IMR-90 (cell line): ENCODE results near the gene KIAA0513. TPM values are rescaled to one million over a fixed set of nuclear protein-coding genes. Genes with fewer than 3 reads are reported as not detected.

ENCODE experiments used
- ATAC-seq: fragments of 200-7000 bp; cut with Tn5 transposase; 2 replicates; pipeline ENCODE4 v1.9.1; 2020; ENCODE audit warnings: low read depth, mild to moderate bottlenecking, moderate library complexity
- BruUV-seq: library from RNA; stranded (reverse); fragments of 400-500 nt; replicated peaks from 2 replicates; lab custom pipeline; 2021; lab: Mats Ljungman, UMichigan
- CTCF ChIA-PET: fragments of 300-600 bp; formaldehyde crosslinking; extraction: SDS; loops from one replicate; lab custom pipeline; 2021; ENCODE audit warnings: antibody characterized with exemption; lab: Yijun Ruan, JAX
- POLR2A ChIA-PET: fragments of 300-600 bp; sonication (Branson Sonifier 250); formaldehyde crosslinking; loops from one replicate; lab custom pipeline; 2022; ENCODE audit warnings: antibody characterized with exemption; ENCODE audit not compliant: unreplicated experiment; lab: Charles Lee
- DNase-seq: peaks from one replicate; pipeline ENCODE4 v3.0.0; 2013
- H2AFZ ChIP-seq: replicated peaks from 2 replicates; pipeline ENCODE3; 2013; ENCODE audit warnings: low read length, mild to moderate bottlenecking; ENCODE audit not compliant: poor library complexity
- H2AK5ac ChIP-seq: 2 replicates; pipeline ENCODE4 v1.6.1; 2013; ENCODE audit warnings: low read depth, low read length, inconsistent platforms
- H2AK9ac ChIP-seq: replicated peaks from 2 replicates; pipeline ENCODE3; 2013; ENCODE audit warnings: mild to moderate bottlenecking, low read depth, low read length, moderate library complexity; ENCODE audit not compliant: poor library complexity
- H2BK120ac ChIP-seq: 2 replicates; pipeline ENCODE4 v1.6.1; 2013; ENCODE audit warnings: low read depth, low read length, inconsistent platforms
- H2BK15ac ChIP-seq: 3 replicates; pipeline ENCODE4 v1.6.1; 2013; ENCODE audit warnings: low read depth, low read length, inconsistent platforms
- H2BK20ac ChIP-seq: 2 replicates; pipeline ENCODE4 v1.6.1; 2013; ENCODE audit warnings: low read depth, mild to moderate bottlenecking, inconsistent platforms, low read length, moderate library complexity
- H2BK5ac ChIP-seq: 2 replicates; pipeline ENCODE4 v1.6.1; 2013; ENCODE audit warnings: mild to moderate bottlenecking, low read depth, low read length, inconsistent platforms; ENCODE audit not compliant: poor library complexity, severe bottlenecking
- H3K14ac ChIP-seq: replicated peaks from 2 replicates; pipeline ENCODE4 v1.6.1; 2013; ENCODE audit warnings: low read depth, low read length, inconsistent platforms
- H3K18ac ChIP-seq: 2 replicates; pipeline ENCODE4 v1.6.1; 2013; ENCODE audit warnings: low read depth, low read length, control low read depth
- H3K23ac ChIP-seq: 2 replicates; pipeline ENCODE4 v1.6.1; 2013; ENCODE audit warnings: low read depth, low read length, inconsistent platforms
- H3K27ac ChIP-seq: 2 replicates; pipeline ENCODE4 v1.5.1; 2013; ENCODE audit warnings: mild to moderate bottlenecking, control low read depth, low read length; ENCODE audit not compliant: insufficient read depth
- H3K27me3 ChIP-seq: 2 replicates; pipeline ENCODE4 v1.6.1; 2013; ENCODE audit warnings: low read length; ENCODE audit not compliant: control insufficient read depth, insufficient read depth
- H3K36me3 ChIP-seq: 2 replicates; pipeline ENCODE4 v1.6.1; 2013; ENCODE audit warnings: low read length, mixed read lengths; ENCODE audit not compliant: control insufficient read depth, insufficient read depth
- H3K4ac ChIP-seq: 2 replicates; pipeline ENCODE4 v1.6.1; 2013; ENCODE audit warnings: low read depth, low read length, inconsistent platforms
- H3K4me1 ChIP-seq: 2 replicates; pipeline ENCODE4 v1.6.1; 2013; ENCODE audit warnings: low read length, mixed read lengths; ENCODE audit not compliant: control insufficient read depth, insufficient read depth
- H3K4me2 ChIP-seq: 2 replicates; pipeline ENCODE4 v1.6.1; 2013; ENCODE audit warnings: low read depth, mild to moderate bottlenecking, control low read depth, low read length, moderate library complexity
- H3K4me3 ChIP-seq: 2 replicates; pipeline ENCODE4 v1.5.1; 2013; ENCODE audit warnings: low read depth, mild to moderate bottlenecking, control low read depth, low read length, moderate library complexity; ENCODE audit not compliant: insufficient read depth
- H3K56ac ChIP-seq: 2 replicates; pipeline ENCODE4 v1.6.1; 2013; ENCODE audit warnings: low read length, inconsistent platforms; ENCODE audit not compliant: insufficient read depth; ENCODE audit errors: extremely low read depth
- H3K79me1 ChIP-seq, 2 experiments: 2 replicates each; pipeline ENCODE4 v1.6.1; 2013; ENCODE audit warnings: low read length in 2 of 2, inconsistent platforms in 1 of 2, low read depth in 1 of 2
- H3K9ac ChIP-seq: 2 replicates; pipeline ENCODE4 v1.6.1; 2013; ENCODE audit warnings: low read depth, low read length, control low read depth
- H3K9me1 ChIP-seq: 2 replicates; pipeline ENCODE4 v1.6.1; 2013; ENCODE audit warnings: low read length, inconsistent platforms; ENCODE audit not compliant: insufficient read depth
- H3K9me3 ChIP-seq: 2 replicates; pipeline ENCODE4 v1.6.1; 2013; ENCODE audit warnings: low read length; ENCODE audit not compliant: control insufficient read depth, insufficient read depth
- H4K20me1 ChIP-seq: 2 replicates; pipeline ENCODE4 v1.6.1; 2013; ENCODE audit warnings: low read length, inconsistent platforms; ENCODE audit not compliant: insufficient read depth
- H4K5ac ChIP-seq: 2 replicates; pipeline ENCODE4 v1.6.1; 2013; ENCODE audit warnings: mild to moderate bottlenecking, low read depth, low read length, control low read depth
- H4K8ac ChIP-seq, 2 experiments: 2 replicates each; pipeline ENCODE4 v1.6.1; 2013; ENCODE audit warnings: low read depth in 2 of 2, low read length in 2 of 2, control low read depth in 1 of 2, inconsistent platforms in 1 of 2
- H4K91ac ChIP-seq: 2 replicates; pipeline ENCODE4 v1.6.1; 2013; ENCODE audit warnings: low read depth, low read length, inconsistent platforms; ENCODE audit not compliant: insufficient read depth
- BHLHE40 ChIP-seq: fragments of 150-350 bp; IDR thresholded peaks from 2 replicates; pipeline ENCODE4 v1.6.1; 2016; ENCODE audit warnings: mild to moderate bottlenecking, low read depth, low read length
- CEBPB ChIP-seq: IDR thresholded peaks from 2 replicates; pipeline ENCODE4 v1.6.1; 2012; ENCODE audit warnings: low read depth, low read length, improper control_type of control experiment
- CHD1 ChIP-seq: IDR thresholded peaks from 2 replicates; pipeline ENCODE4 v1.6.1; 2012; ENCODE audit warnings: low read depth, low read length, improper control_type of control experiment
- FOS ChIP-seq: fragments of 150-350 bp; IDR thresholded peaks from 2 replicates; pipeline ENCODE4 v1.6.1; 2016; ENCODE audit warnings: low read depth, low read length
- MAFK ChIP-seq: IDR thresholded peaks from 2 replicates; pipeline ENCODE4 v1.6.1; 2012; ENCODE audit warnings: low read depth, low read length, improper control_type of control experiment
- MAZ ChIP-seq: IDR thresholded peaks from 2 replicates; pipeline ENCODE4 v1.6.1; 2012; ENCODE audit warnings: low read depth, mild to moderate bottlenecking, low read length, improper control_type of control experiment, moderate library complexity, borderline replicate concordance
- MXI1 ChIP-seq: IDR thresholded peaks from 2 replicates; pipeline ENCODE4 v1.6.1; 2012; ENCODE audit warnings: low read depth, mild to moderate bottlenecking, low read length, moderate library complexity, borderline replicate concordance
- NFE2L2 ChIP-seq: fragments of 150-350 bp; IDR thresholded peaks from 2 replicates; pipeline ENCODE4 v1.6.1; 2016; ENCODE audit warnings: low read depth, mild to moderate bottlenecking, low read length
- POLR2A ChIP-seq: IDR thresholded peaks from 2 replicates; pipeline ENCODE4 v1.6.1; 2012; ENCODE audit warnings: mild to moderate bottlenecking, low read depth, low read length
- RAD21 ChIP-seq: IDR thresholded peaks from 2 replicates; pipeline ENCODE4 v1.6.1; 2012; ENCODE audit warnings: low read length, improper control_type of control experiment
- RCOR1 ChIP-seq: IDR thresholded peaks from 2 replicates; pipeline ENCODE4 v1.6.1; 2012; ENCODE audit warnings: mild to moderate bottlenecking, low read length, improper control_type of control experiment; ENCODE audit not compliant: insufficient replicate concordance
- RFX5 ChIP-seq: IDR thresholded peaks from 2 replicates; pipeline ENCODE4 v1.8.0; 2012; ENCODE audit warnings: low read depth, mild to moderate bottlenecking, low read length, moderate library complexity
- SMC3 ChIP-seq: fragments of 150-350 bp; IDR thresholded peaks from 2 replicates; pipeline ENCODE4 v1.6.1; 2016; ENCODE audit warnings: low read depth, mild to moderate bottlenecking, antibody characterized with exemption, low read length, moderate library complexity
- USF2 ChIP-seq: fragments of 150-350 bp; IDR thresholded peaks from 2 replicates; pipeline ENCODE4 v1.6.1; 2017; ENCODE audit warnings: mild to moderate bottlenecking, antibody characterized with exemption, low read length, low read depth
- WGBS, 2 experiments: methylation state at CpG; one replicate each; pipeline versions ENCODE4 v1.1.5 to v1.1.7; 2013; ENCODE audit warnings: missing lambda C conversion rate in 2 of 2; ENCODE audit not compliant: insufficient read length in 1 of 2; ENCODE audit errors: extremely low coverage in 2 of 2; 5-methylcytosine and 5-hydroxymethylcytosine counted together
- dilution Hi-C: fragments of 300-500 bp; cut with HindIII; formaldehyde crosslinking; loops from one replicate; pipeline ENCODE4 v1.14.3; 2018; ENCODE audit warnings: low sequenced_read_pairs; ENCODE audit not compliant: unreplicated experiment
- in situ Hi-C: fragments of 300-500 bp; cut with MboI; formaldehyde crosslinking; loops from 3 replicates; pipeline ENCODE4 v1.14.3; 2019; ENCODE audit warnings: low sequenced_read_pairs, inconsistent platforms, mixed read lengths
- intact Hi-C: fragments of 100-400 bp; cut with micrococcal nuclease; formaldehyde crosslinking; loops from 2 replicates; pipeline ENCODE4 v1.10.0; 2022
- polyA plus RNA-seq, 3 experiments: library from polyadenylated mRNA; depleted of rRNA; stranded (reverse); fragments of >200 nt; gene quantifications; 2 replicates each; pipeline ENCODE4 v1.2.3, GENCODE V29; 2012; ENCODE audit warnings: low replicate concordance in 1 of 3
- total RNA-seq: library from RNA; depleted of rRNA; stranded (reverse); fragments of >200 nt; gene quantifications from 2 replicates; pipeline ENCODE4 v1.2.3, GENCODE V29; 2012
- TF ChIP-seq, protein P1 (sequence below): conservative IDR thresholded peaks from 2 replicates; pipeline ENCODE4 v1.5.1; 2012; ENCODE audit warnings: mild to moderate bottlenecking, low read depth, low read length, improper control_type of control experiment

KIAA0513 gene
- total and polyA plus RNA-seq, 2 of the 4 experiments (the other 2 are of a cell fraction), result 9.5 TPM

GRCh38 chr16:85114909-85115567 is 87.4 kb downstream of the KIAA0513 start:
- H3K4me2 ChIP-seq, result 0 out of 2 replicates have a peak overlapping the region, but pooled peaks have one; percentile 9
- peak overlapping the region; percentile 3; the same call in 1 of the 2 replicates for H4K5ac ChIP-seq
- TF ChIP-seq USF2 (0 out of 2 replicates have a peak, but pooled peaks have one; percentile 28), POLR2A (peak; percentile 51; the same call in 1 of the 2 replicates), MXI1 (no peak), MAFK (no peak), FOS (no peak), CHD1 (peak; percentile 80; the same call in 1 of the 2 replicates), RCOR1 (no peak), NFE2L2 (no peak), CEBPB (no peak), BHLHE40 (peak; percentile 32; the same call in 1 of the 2 replicates), RAD21 (peak; percentile 99), RFX5 (no peak), MAZ (peak; percentile 63; the same call in 1 of the 2 replicates), SMC3 (peak; percentile 93)
- TF ChIP-seq, protein P1, sequence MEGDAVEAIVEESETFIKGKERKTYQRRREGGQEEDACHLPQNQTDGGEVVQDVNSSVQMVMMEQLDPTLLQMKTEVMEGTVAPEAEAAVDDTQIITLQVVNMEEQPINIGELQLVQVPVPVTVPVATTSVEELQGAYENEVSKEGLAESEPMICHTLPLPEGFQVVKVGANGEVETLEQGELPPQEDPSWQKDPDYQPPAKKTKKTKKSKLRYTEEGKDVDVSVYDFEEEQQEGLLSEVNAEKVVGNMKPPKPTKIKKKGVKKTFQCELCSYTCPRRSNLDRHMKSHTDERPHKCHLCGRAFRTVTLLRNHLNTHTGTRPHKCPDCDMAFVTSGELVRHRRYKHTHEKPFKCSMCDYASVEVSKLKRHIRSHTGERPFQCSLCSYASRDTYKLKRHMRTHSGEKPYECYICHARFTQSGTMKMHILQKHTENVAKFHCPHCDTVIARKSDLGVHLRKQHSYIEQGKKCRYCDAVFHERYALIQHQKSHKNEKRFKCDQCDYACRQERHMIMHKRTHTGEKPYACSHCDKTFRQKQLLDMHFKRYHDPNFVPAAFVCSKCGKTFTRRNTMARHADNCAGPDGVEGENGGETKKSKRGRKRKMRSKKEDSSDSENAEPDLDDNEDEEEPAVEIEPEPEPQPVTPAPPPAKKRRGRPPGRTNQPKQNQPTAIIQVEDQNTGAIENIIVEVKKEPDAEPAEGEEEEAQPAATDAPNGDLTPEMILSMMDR, result peak; percentile 97
- H2AFZ ChIP-seq, result peak overlapping the region; percentile 75
- DNase-seq, result peak; percentile 74
- intact Hi-C loops, result loop anchor here (1.0 kb wide), 2 partner anchors 130 to 495 kb away; no protein-coding TSS in a partner anchor
- in situ Hi-C loops, result loop anchor here (10.0 kb wide), 1 partner anchor 500 kb away; the partner anchor contains the start of gene GSE1
- no peak overlapping the region; the same call in 1 of the 2 replicates for H3K18ac ChIP-seq
- H4K20me1 ChIP-seq, result peaks cover 5% of the 10 kb centered on the region
- dilution Hi-C loops, result no loop called here
- H3K4me3 ChIP-seq, result no peak overlapping the region
- no peak overlapping the region; the same call in 1 of the 2 replicates for H3K14ac ChIP-seq
- H2BK5ac ChIP-seq, result no peak overlapping the region
- ChIA-PET CTCF (interaction anchor here (0.5 to 1.4 kb wide), 11 partner anchors 9 to 413 kb away, joined by 3 to 13 read pairs (median 4); no protein-coding TSS in a partner anchor), POLR2A (interaction anchor here (0.5 kb wide), 1 partner anchor 34 kb away, joined by 3 read pairs; no protein-coding TSS in a partner anchor)
- no peak overlapping the region for H3K56ac ChIP-seq
- H3K4me1 ChIP-seq, result no peaks in the 10 kb centered on the region; the same call in 1 of the 2 replicates
- H3K27ac ChIP-seq, result peak overlapping the region; percentile 5; the same call in 1 of the 2 replicates
- no peak overlapping the region for H2BK20ac ChIP-seq
- no peak overlapping the region for H4K91ac ChIP-seq
- H2BK120ac ChIP-seq, result peak overlapping the region; percentile 9; the same call in 1 of the 2 replicates
- H3K36me3 ChIP-seq, result no peaks in the 10 kb centered on the region
- H2AK9ac ChIP-seq, result peak overlapping the region; percentile 89
- ATAC-seq, result peak; percentile 99
- H2AK5ac ChIP-seq, result peak overlapping the region; percentile 88
- H2BK15ac ChIP-seq, result no peak overlapping the region; the same call in 2 of the 3 replicates
- 0% methylated on average over 8 of the region's 20 CpGs; no CpG with 5 or more reads in 1 of the 2 experiments for WGBS, 2 experiments
- no peak overlapping the region for H3K23ac ChIP-seq
- H3K9me3 ChIP-seq, result no peaks in the 10 kb centered on the region
- no TSS peak for BruUV-seq
- H4K8ac ChIP-seq, result peak overlapping the region in 1 of 2 experiments; percentile 64; a peak in 2 of 4 replicates
- H3K79me1 ChIP-seq, result no peaks in the 10 kb centered on the region
- H3K27me3 ChIP-seq, result no peaks in the 10 kb centered on the region
- no peak overlapping the region for H3K9ac ChIP-seq
- H3K4ac ChIP-seq, result peak overlapping the region; percentile 42; the same call in 1 of the 2 replicates
- H3K9me1 ChIP-seq, result no peaks in the 10 kb centered on the region
